ENCODE data around the gene PAXX.

- TF ChIP-seq CTCF (IDR thresholded peaks at IDR 0.05; ENCODE audit: insufficient read depth, low read length) (no peak), REST (IDR thresholded peaks at IDR 0.05; ENCODE audit: insufficient replicate concordance, low read depth) (no peak), POLR2AphosphoS5 (IDR thresholded peaks at IDR 0.05; ENCODE audit: low read depth) (no peak), GABPA (IDR thresholded peaks at IDR 0.05; ENCODE audit: low read depth) (no peak)
These were observed 21.9 kb downstream of the PAXX start for GRCh38 chr9:137014166-137014565.

All from HL-60 (cell line).